Mesenchymal stem cell (in vitro differentiated cells and primary cell): ENCODE data around the gene C17orf113.

ENCODE experiments used
- DNase-seq: peaks from one replicate; pipeline ENCODE4 v3.0.0-alpha.2; 2013
- H2AFZ ChIP-seq: one replicate; pipeline ENCODE4 v1.6.1; 2013; ENCODE audit warnings: low read depth, mild to moderate bottlenecking, control low read depth, inconsistent platforms, low read length, moderate library complexity
- H2AK5ac ChIP-seq: 2 replicates; pipeline ENCODE4 v1.6.1; 2013; ENCODE audit warnings: low read length, moderate library complexity, mild to moderate bottlenecking, inconsistent platforms; ENCODE audit not compliant: severe bottlenecking
- H2BK120ac ChIP-seq: one replicate; pipeline ENCODE4 v1.6.1; 2013; ENCODE audit warnings: low read depth, mild to moderate bottlenecking, inconsistent platforms, low read length, moderate library complexity
- H2BK12ac ChIP-seq, 2 experiments: one replicate each; pipeline ENCODE4 v1.6.1; 2013; ENCODE audit warnings: inconsistent platforms in 2 of 2, low read length in 2 of 2, mild to moderate bottlenecking in 2 of 2, moderate library complexity in 2 of 2, control low read depth in 1 of 2
- H2BK15ac ChIP-seq: one replicate; pipeline ENCODE4 v1.6.1; 2013; ENCODE audit warnings: mild to moderate bottlenecking, low read depth, inconsistent platforms; ENCODE audit not compliant: poor library complexity, severe bottlenecking
- H2BK5ac ChIP-seq: 2 replicates; pipeline ENCODE4 v1.6.1; 2013; ENCODE audit warnings: low read depth, mild to moderate bottlenecking, low read length, control low read depth, inconsistent platforms; ENCODE audit not compliant: poor library complexity, severe bottlenecking
- H3K14ac ChIP-seq, 2 experiments: one replicate each; pipeline ENCODE4 v1.6.1; 2013; ENCODE audit warnings: inconsistent platforms in 2 of 2, low read length in 2 of 2, control low read depth in 1 of 2, mild to moderate bottlenecking in 1 of 2, moderate library complexity in 1 of 2
- H3K18ac ChIP-seq, 2 experiments: one replicate each; pipeline ENCODE4 v1.6.1; 2013; ENCODE audit warnings: inconsistent platforms in 2 of 2, low read length in 2 of 2, control low read depth in 1 of 2, low read depth in 1 of 2, mild to moderate bottlenecking in 1 of 2
- H3K23ac ChIP-seq, 2 experiments: one replicate each; pipeline ENCODE4 v1.6.1; 2013; ENCODE audit warnings: inconsistent platforms in 2 of 2, low read length in 2 of 2, mild to moderate bottlenecking in 2 of 2, moderate library complexity in 2 of 2, control low read depth in 1 of 2
- H3K27ac ChIP-seq: 2 replicates; pipeline ENCODE4 v1.5.1; 2013; ENCODE audit warnings: mild to moderate bottlenecking, moderate library complexity, low read length, control low read depth, inconsistent platforms; ENCODE audit not compliant: poor library complexity, severe bottlenecking
- H3K27me3 ChIP-seq, 2 experiments: 2 replicates each; pipeline versions ENCODE4 v1.6.1 to v1.7.0; 2013; ENCODE audit warnings: low read length in 2 of 2, mild to moderate bottlenecking in 2 of 2, moderate library complexity in 2 of 2, control low read depth in 1 of 2, inconsistent platforms in 1 of 2; ENCODE audit not compliant: control insufficient read depth in 1 of 2, insufficient read depth in 1 of 2
- H3K36me3 ChIP-seq, 2 experiments: 2 replicates each; pipeline versions ENCODE4 v1.6.1 to v1.7.0; 2013; ENCODE audit warnings: low read length in 2 of 2, control low read depth in 1 of 2, inconsistent platforms in 1 of 2, low read depth in 1 of 2, mild to moderate bottlenecking in 1 of 2; ENCODE audit not compliant: insufficient read depth in 2 of 2, control insufficient read depth in 1 of 2
- H3K4ac ChIP-seq, 2 experiments: one replicate each; pipeline ENCODE4 v1.6.1; 2013; ENCODE audit warnings: inconsistent platforms in 2 of 2, low read length in 2 of 2, mild to moderate bottlenecking in 2 of 2, moderate library complexity in 2 of 2, control low read depth in 1 of 2, low read depth in 1 of 2
- H3K4me1 ChIP-seq: 2 replicates; pipeline ENCODE4 v1.6.1; 2013; ENCODE audit warnings: low read depth, low read length, control low read depth; ENCODE audit not compliant: control insufficient read depth, insufficient read depth
- H3K4me2 ChIP-seq: 2 replicates; pipeline ENCODE4 v1.6.1; 2013; ENCODE audit warnings: low read length, mild to moderate bottlenecking, inconsistent platforms; ENCODE audit not compliant: poor library complexity, severe bottlenecking
- H3K4me3 ChIP-seq, 2 experiments: 2 replicates each; pipeline versions ENCODE4 v1.5.1 to v1.7.0; 2013; ENCODE audit warnings: low read length in 2 of 2, mild to moderate bottlenecking in 2 of 2, control low read depth in 1 of 2, low read depth in 1 of 2; ENCODE audit not compliant: insufficient read depth in 1 of 2
- H3K79me1 ChIP-seq: replicated peaks from 2 replicates; pipeline ENCODE4 v1.6.1; 2013; ENCODE audit warnings: mild to moderate bottlenecking, control low read depth, low read length, inconsistent platforms; ENCODE audit not compliant: poor library complexity, severe bottlenecking
- H3K9ac ChIP-seq: 2 replicates; pipeline ENCODE4 v1.7.0; 2013; ENCODE audit warnings: mild to moderate bottlenecking, low read length, moderate library complexity
- H3K9me3 ChIP-seq: 2 replicates; pipeline ENCODE4 v1.7.0; 2013; ENCODE audit warnings: mild to moderate bottlenecking, low read length; ENCODE audit not compliant: control insufficient read depth
- H4K8ac ChIP-seq: one replicate; pipeline ENCODE4 v1.6.1; 2013; ENCODE audit warnings: inconsistent platforms, mild to moderate bottlenecking, low read length, moderate library complexity
- H4K91ac ChIP-seq: one replicate; pipeline ENCODE4 v1.6.1; 2013; ENCODE audit warnings: mild to moderate bottlenecking, low read length, inconsistent platforms
- whole genome bisulfite sequencing: methylation state at CpG from one replicate; pipeline ENCODE4 v1.1.7; 2013; ENCODE audit warnings: mixed read lengths; 5-methylcytosine and 5-hydroxymethylcytosine counted together

Gene C17orf113

GRCh38 chr17:42055496-42055895, 5.1 kb upstream of the C17orf113 start:
- Histone ChIP-seq H3K79me1 (no peaks in the 10 kb centered on the region), H4K8ac (no peak overlapping the region), H2BK120ac (no peak overlapping the region), H3K23ac (no peak overlapping the region), H3K4ac (no peak overlapping the region), H2AFZ (no peak overlapping the region), H3K4me3 (no peak overlapping the region), H3K14ac (no peak overlapping the region), H2BK15ac (no peak overlapping the region), H3K18ac (no peak overlapping the region), H4K91ac (no peak overlapping the region), H2AK5ac (no peak overlapping the region), H3K4me1 (peaks cover 12% of the 10 kb centered on the region), H3K9me3 (peaks cover 2% of the 10 kb centered on the region), H3K27ac (no peak overlapping the region), H3K4me2 (no peak overlapping the region), H3K27me3 (peaks cover 58 to 73% of the 10 kb centered on the region in 2 experiments), H3K9ac (no peak overlapping the region), H2BK5ac (no peak overlapping the region), H3K36me3 (no peaks in the 10 kb centered on the region), H2BK12ac (no peak overlapping the region)
- no peak for DNase-seq
- WGBS = 48% methylated on average over 6 of the region's 6 CpGs

DNA sequence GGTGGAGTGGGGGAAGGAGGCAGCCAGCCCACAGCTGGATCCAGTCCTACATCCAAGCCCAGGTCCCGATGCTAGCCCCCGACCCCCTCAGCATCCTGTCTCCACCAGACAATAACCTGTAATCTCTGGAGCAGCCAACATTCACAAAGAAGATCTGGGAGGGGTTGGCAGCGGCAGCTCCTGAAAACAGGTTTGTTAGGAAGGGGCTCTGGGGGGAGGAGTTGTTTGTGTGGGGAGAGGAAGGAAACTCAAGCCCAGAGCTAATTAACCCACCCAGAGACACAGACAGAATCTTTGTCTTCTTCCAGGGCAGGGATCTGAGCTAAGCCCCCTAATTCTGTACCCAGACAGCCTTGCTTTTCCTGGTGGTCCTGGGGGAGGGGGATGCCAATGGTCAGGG, 4.6 kb upstream of the C17orf113 start:
- peaks cover 2% of the 10 kb centered on the region for H3K9me3 ChIP-seq
- no peak overlapping the region for H2BK5ac ChIP-seq
- H3K9ac ChIP-seq = no peak overlapping the region
- H2AK5ac ChIP-seq = no peak overlapping the region
- peaks cover 14% of the 10 kb centered on the region for H3K4me1 ChIP-seq
- no peak overlapping the region for H3K4me2 ChIP-seq
- H4K91ac ChIP-seq = no peak overlapping the region
- no CpG with 5 or more reads among the region's 3 CpGs for WGBS
- no peak overlapping the region for H2BK12ac ChIP-seq
- H2AFZ ChIP-seq = no peak overlapping the region
- no peaks in the 10 kb centered on the region for H3K79me1 ChIP-seq
- no peak overlapping the region for H2BK15ac ChIP-seq
- no peak overlapping the region for H3K4ac ChIP-seq
- peaks cover 59 to 73% of the 10 kb centered on the region in 2 experiments for H3K27me3 ChIP-seq
- no peak overlapping the region for H2BK120ac ChIP-seq
- H3K27ac ChIP-seq = no peak overlapping the region
- no peaks in the 10 kb centered on the region for H3K36me3 ChIP-seq
- no peak overlapping the region for H3K23ac ChIP-seq
- DNase-seq = no peak
- H3K4me3 ChIP-seq = no peak overlapping the region
- H3K14ac ChIP-seq = no peak overlapping the region
- no peak overlapping the region for H4K8ac ChIP-seq
- no peak overlapping the region for H3K18ac ChIP-seq

GRCh38 chr17:42053731-42054500, 3.5 kb upstream of the C17orf113 start:
- Histone ChIP-seq H4K91ac (no peak overlapping the region), H3K14ac (no peak overlapping the region), H3K4me3 (no peak overlapping the region), H2BK5ac (no peak overlapping the region), H4K8ac (no peak overlapping the region), H3K27me3 (peaks cover 68 to 74% of the 10 kb centered on the region in 2 experiments), H3K27ac (no peak overlapping the region), H2BK12ac (no peak overlapping the region), H3K9me3 (peaks cover 2% of the 10 kb centered on the region), H3K4me2 (no peak overlapping the region), H2AFZ (peak overlapping the region; percentile 6), H3K4me1 (peaks cover 15% of the 10 kb centered on the region), H3K23ac (peak overlapping the region in 1 of 2 experiments; percentile 84), H3K79me1 (no peaks in the 10 kb centered on the region), H2BK120ac (no peak overlapping the region), H3K18ac (no peak overlapping the region), H3K9ac (no peak overlapping the region), H2AK5ac (no peak overlapping the region), H3K36me3 (no peaks in the 10 kb centered on the region), H2BK15ac (no peak overlapping the region), H3K4ac (no peak overlapping the region)
- DNase-seq = no peak
- 33% methylated on average over 6 of the region's 12 CpGs for WGBS

- Histone ChIP-seq H3K9ac (no peak overlapping the region), H2BK12ac (no peak overlapping the region), H3K18ac (no peak overlapping the region), H3K27ac (no peak overlapping the region), H2AK5ac (no peak overlapping the region), H2BK5ac (no peak overlapping the region), H3K4ac (no peak overlapping the region), H4K91ac (no peak overlapping the region), H3K4me1 (peaks cover 15% of the 10 kb centered on the region), H2BK120ac (no peak overlapping the region), H3K79me1 (no peaks in the 10 kb centered on the region), H3K9me3 (peaks cover 2% of the 10 kb centered on the region), H3K36me3 (no peaks in the 10 kb centered on the region), H3K27me3 (peaks cover 68 to 75% of the 10 kb centered on the region in 2 experiments), H3K4me3 (no peak overlapping the region), H3K14ac (no peak overlapping the region), H2AFZ (no peak overlapping the region), H3K4me2 (no peak overlapping the region), H4K8ac (no peak overlapping the region), H3K23ac (no peak overlapping the region), H2BK15ac (no peak overlapping the region)
- no peak for DNase-seq
- 84% methylated on average over 5 of the region's 6 CpGs for WGBS
Measured at GRCh38 chr17:42052346-42052877, 2.0 kb upstream of the C17orf113 start.
